ENCODE data around the gene ZFYVE1. TPM values are rescaled to one million over a fixed set of nuclear protein-coding genes. Genes with fewer than 3 reads are reported as not detected.
A peak's percentile ranks its signal among the peaks of the same experiment; 100 is the strongest.

Gene ZFYVE1
- total RNA-seq, 3 donors from 2014 or later = 18.7 to 22.2 (median 22.1) TPM

GRCh38 chr14:72926292-72927028 lies 100.4 kb downstream of the ZFYVE1 start, which contains the start of gene DCAF4:
Gene DCAF4 (plus strand): TSS chr14:72926464. CDS start chr14:72937979, 11,515 bp downstream.
- TF ChIP-seq POLR2AphosphoS5 (IDR thresholded peaks at IDR 0.05) (peak in 2 of 3 donors; percentile 38 to 52), POLR2A (IDR thresholded peaks at IDR 0.05) (no peak)
- TF ChIP-seq, protein P1, sequence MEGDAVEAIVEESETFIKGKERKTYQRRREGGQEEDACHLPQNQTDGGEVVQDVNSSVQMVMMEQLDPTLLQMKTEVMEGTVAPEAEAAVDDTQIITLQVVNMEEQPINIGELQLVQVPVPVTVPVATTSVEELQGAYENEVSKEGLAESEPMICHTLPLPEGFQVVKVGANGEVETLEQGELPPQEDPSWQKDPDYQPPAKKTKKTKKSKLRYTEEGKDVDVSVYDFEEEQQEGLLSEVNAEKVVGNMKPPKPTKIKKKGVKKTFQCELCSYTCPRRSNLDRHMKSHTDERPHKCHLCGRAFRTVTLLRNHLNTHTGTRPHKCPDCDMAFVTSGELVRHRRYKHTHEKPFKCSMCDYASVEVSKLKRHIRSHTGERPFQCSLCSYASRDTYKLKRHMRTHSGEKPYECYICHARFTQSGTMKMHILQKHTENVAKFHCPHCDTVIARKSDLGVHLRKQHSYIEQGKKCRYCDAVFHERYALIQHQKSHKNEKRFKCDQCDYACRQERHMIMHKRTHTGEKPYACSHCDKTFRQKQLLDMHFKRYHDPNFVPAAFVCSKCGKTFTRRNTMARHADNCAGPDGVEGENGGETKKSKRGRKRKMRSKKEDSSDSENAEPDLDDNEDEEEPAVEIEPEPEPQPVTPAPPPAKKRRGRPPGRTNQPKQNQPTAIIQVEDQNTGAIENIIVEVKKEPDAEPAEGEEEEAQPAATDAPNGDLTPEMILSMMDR (IDR thresholded peaks at IDR 0.05) = no peak
- H3K27ac ChIP-seq = peak within 1 kb of the TSS; percentile 65 to 69
- H3K27me3 ChIP-seq = no peaks in the 10 kb centered on the region
- no peaks in the 10 kb centered on the region for H3K36me3 ChIP-seq
- intact Hi-C loops (cut with DNase I; ENCODE audit: low total_unique reads) = no loop called here
- H3K4me3 ChIP-seq = peak within 1 kb of the TSS; percentile 71 to 82 (median 82)
- H3K9me3 ChIP-seq = no peaks in the 10 kb centered on the region
- peak; percentile 93 to 96 for DNase-seq (ENCODE audit: low spot score in 2 of 2)
- H3K4me1 ChIP-seq = no peaks in the 10 kb centered on the region

DNA sequence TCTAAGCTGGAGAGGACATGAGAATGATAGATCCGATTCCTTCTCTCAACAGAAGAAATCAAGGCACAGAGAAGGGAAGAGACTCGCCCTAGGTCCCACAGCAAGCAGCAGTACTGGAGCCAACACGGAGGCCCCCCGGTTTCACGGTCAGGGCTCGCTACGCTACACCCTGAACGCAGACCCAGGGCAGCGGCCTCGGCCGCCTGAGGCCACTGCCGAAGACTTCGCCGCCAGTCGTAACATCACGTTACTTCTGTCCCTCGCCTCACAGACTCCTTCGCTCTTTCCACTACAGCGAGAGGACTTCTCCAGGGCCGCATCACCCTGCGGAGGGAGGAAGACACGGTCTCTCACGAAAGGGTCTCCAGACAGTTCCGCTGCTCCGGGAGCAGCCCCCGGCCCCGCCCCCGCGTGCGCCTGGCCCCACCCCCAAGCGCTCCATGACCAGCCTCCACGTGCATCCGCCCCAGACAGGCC lies 101.1 kb downstream of the ZFYVE1 start:
- no peaks in the 10 kb centered on the region for H3K36me3 ChIP-seq
- H3K27me3 ChIP-seq = no peaks in the 10 kb centered on the region
- intact Hi-C loops (cut with DNase I; ENCODE audit: low total_unique reads) = no loop called here
- no peaks in the 10 kb centered on the region for H3K9me3 ChIP-seq
- H3K4me1 ChIP-seq = no peaks in the 10 kb centered on the region
- H3K4me3 ChIP-seq = peak overlapping the region; percentile 71 to 82 (median 82)
- TF ChIP-seq POLR2A (IDR thresholded peaks at IDR 0.05) = no peak
- TF ChIP-seq, protein P1 (IDR thresholded peaks at IDR 0.05) = no peak
- TF ChIP-seq POLR2AphosphoS5 (IDR thresholded peaks at IDR 0.05) = no peak
- H3K27ac ChIP-seq = peak overlapping the region; percentile 19 to 69
- DNase-seq (ENCODE audit: low spot score in 2 of 2) = no peak

DNA sequence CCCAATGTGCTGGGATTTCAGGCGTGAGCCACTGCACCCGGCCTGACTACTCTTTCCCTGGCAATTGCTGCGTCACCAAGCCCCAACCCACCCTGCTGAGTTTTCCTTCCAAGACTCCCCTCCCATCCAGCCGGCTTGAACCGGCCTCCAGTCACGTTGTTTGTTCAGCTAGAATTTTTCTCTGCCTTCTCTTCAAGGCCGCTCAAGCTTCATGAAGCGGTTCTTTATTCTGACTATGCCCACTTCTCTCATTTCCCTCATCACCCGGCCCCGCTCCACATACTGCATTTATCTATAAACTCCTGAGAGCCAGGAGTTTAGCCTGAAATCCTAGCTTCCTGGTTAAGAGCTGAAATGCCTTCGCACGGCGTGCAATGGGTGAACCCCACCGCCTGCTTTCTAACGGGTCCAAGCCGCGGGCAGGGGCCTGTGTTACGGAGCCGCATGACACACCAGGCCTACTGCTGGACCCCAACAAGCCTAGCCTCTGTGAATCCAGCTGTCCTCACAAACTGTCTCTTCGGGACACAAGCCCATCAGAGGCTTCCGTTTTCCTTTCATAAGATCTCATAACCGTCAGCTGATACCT lies 101.6 kb downstream of the ZFYVE1 start:
- Histone ChIP-seq H3K27me3 (no peaks in the 10 kb centered on the region), H3K36me3 (no peaks in the 10 kb centered on the region), H3K27ac (peak overlapping the region in 1 of 2 donors; percentile 69), H3K4me1 (no peaks in the 10 kb centered on the region), H3K9me3 (no peaks in the 10 kb centered on the region), H3K4me3 (peak overlapping the region in 2 of 3 donors; percentile 82)
- TF ChIP-seq, protein P1 (IDR thresholded peaks at IDR 0.05) = no peak
- no peak for TF ChIP-seq POLR2AphosphoS5 (IDR thresholded peaks at IDR 0.05)
- TF ChIP-seq POLR2A (IDR thresholded peaks at IDR 0.05) = no peak
- intact Hi-C loops (cut with DNase I; ENCODE audit: low total_unique reads) = no loop called here
- DNase-seq (ENCODE audit: low spot score in 2 of 2) = no peak

DNA sequence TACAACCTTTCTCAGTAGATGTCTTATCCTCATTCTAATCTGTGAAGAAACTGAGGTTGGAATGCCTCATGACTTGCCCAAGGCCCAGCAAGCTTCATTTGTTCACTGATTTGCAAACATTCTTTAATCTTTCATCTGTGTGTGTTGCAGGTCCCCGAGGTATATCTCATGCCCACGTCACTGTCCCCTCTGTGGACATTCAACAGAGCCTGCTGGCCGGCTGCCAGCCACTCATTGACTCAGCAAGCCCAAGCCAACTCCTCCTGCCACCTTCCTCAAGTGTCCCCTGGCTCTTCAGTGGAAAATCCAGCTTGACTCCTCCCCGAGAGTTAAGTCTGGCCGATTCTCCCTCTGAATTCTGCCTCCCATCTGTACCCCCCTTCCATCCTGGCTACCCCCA lies 102.6 kb downstream of the ZFYVE1 start:
- no peaks in the 10 kb centered on the region for H3K9me3 ChIP-seq
- TF ChIP-seq POLR2A (IDR thresholded peaks at IDR 0.05) (no peak), POLR2AphosphoS5 (IDR thresholded peaks at IDR 0.05) (no peak)
- TF ChIP-seq, protein P1 (IDR thresholded peaks at IDR 0.05) = no peak
- H3K27ac ChIP-seq = peak overlapping the region in 1 of 2 donors; percentile 29
- peak; percentile 66 to 93 for DNase-seq (ENCODE audit: low spot score in 2 of 2)
- intact Hi-C loops (cut with DNase I; ENCODE audit: low total_unique reads) = no loop called here
- no peaks in the 10 kb centered on the region for H3K36me3 ChIP-seq
- no peaks in the 10 kb centered on the region for H3K27me3 ChIP-seq
- H3K4me1 ChIP-seq = no peaks in the 10 kb centered on the region
- H3K4me3 ChIP-seq = no peak overlapping the region

DNA sequence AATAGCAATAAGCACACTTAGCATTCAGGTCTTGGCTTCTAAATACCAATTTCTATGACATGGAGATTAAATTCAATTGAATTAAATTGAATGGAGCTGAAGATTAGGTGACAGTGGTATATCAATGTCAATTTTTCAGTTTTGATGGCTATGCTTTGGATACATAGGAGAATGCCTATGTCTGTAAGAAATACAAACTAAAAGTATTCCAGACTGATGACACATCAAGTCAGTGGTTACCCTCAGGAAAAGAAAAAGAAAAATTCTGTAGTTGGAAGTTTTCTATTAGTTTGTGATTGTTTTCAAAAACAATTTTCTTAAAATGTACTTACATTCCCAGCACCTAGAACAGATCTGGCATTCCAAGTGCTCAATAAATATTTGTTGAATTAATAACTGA lies 105.5 kb downstream of the ZFYVE1 start:
- DNase-seq (ENCODE audit: low spot score in 2 of 2) = no peak
- intact Hi-C loops (cut with DNase I; ENCODE audit: low total_unique reads) = no loop called here
- Histone ChIP-seq H3K27me3 (no peaks in the 10 kb centered on the region), H3K4me1 (no peaks in the 10 kb centered on the region), H3K36me3 (no peaks in the 10 kb centered on the region), H3K9me3 (no peaks in the 10 kb centered on the region), H3K27ac (no peak overlapping the region), H3K4me3 (no peak overlapping the region)
- TF ChIP-seq, protein P1 (IDR thresholded peaks at IDR 0.05) = no peak
- no peak for TF ChIP-seq POLR2AphosphoS5 (IDR thresholded peaks at IDR 0.05)
- no peak for TF ChIP-seq POLR2A (IDR thresholded peaks at IDR 0.05)

Data from breast epithelium (tissue), 4 donors.